Thoracic aorta (tissue), 2 donors: ENCODE results near the gene IFT57. TPM values are rescaled to one million over a fixed set of nuclear protein-coding genes. Genes with fewer than 3 reads are reported as not detected.

Experiments used
- ATAC-seq: fragments of 150-250 bp; one replicate; pipeline ENCODE4 v1.8.0; 2017; ENCODE audit warnings: low read depth; ENCODE audit not compliant: insufficient number of reproducible peaks, low FRiP score
- DNase-seq: peaks from one replicate; pipeline ENCODE4 v3.0.0-alpha.2; 2020; ENCODE audit warnings: low spot score
- H3K27ac ChIP-seq, 2 donors: fragments of 200-600 bp; sonication (generic); 1 replicate in 1 of 2; 2 replicates in 1 of 2; pipeline ENCODE4 v1.5.1; 2016; ENCODE audit warnings: mild to moderate bottlenecking in 2 of 2, moderate library complexity in 2 of 2
- H3K27me3 ChIP-seq: fragments of 200-600 bp; sonication (generic); replicated peaks from 2 replicates; pipeline ENCODE4 v1.6.0; 2016; ENCODE audit warnings: mild to moderate bottlenecking; ENCODE audit not compliant: insufficient read depth
- H3K36me3 ChIP-seq: fragments of 200-600 bp; sonication (generic); one replicate; pipeline ENCODE4 v1.5.1; 2016
- H3K4me1 ChIP-seq, 2 donors: fragments of 200-600 bp; sonication (generic); 1 replicate in 1 of 2; 2 replicates in 1 of 2; pipeline versions ENCODE4 v1.5.1 to v1.6.0; 2016; ENCODE audit warnings: low read depth in 2 of 2, mild to moderate bottlenecking in 1 of 2; ENCODE audit not compliant: control insufficient read depth in 1 of 2
- H3K4me3 ChIP-seq: fragments of 200-600 bp; sonication (generic); 2 replicates; pipeline ENCODE4 v1.5.1; 2016; ENCODE audit warnings: mild to moderate bottlenecking
- H3K9me3 ChIP-seq: fragments of 200-600 bp; sonication (generic); 2 replicates; pipeline ENCODE4 v1.5.1; 2016
- total RNA-seq, 2 donors: library from RNA; depleted of rRNA; stranded (reverse); fragments of >200 nt; gene quantifications; one replicate each; pipeline versions ENCODE4 v1.1.0 to v1.2.3, GENCODE V29; 2016
- TF ChIP-seq, protein P1 (sequence below): fragments of 200-600 bp; sonication (generic); IDR thresholded peaks from one replicate; pipeline ENCODE4 v1.5.1; 2019; ENCODE audit warnings: antibody characterized with exemption

IFT57 gene
- total RNA-seq, 2 donors from 2014 or later = 35.7 to 41.1 TPM

DNA sequence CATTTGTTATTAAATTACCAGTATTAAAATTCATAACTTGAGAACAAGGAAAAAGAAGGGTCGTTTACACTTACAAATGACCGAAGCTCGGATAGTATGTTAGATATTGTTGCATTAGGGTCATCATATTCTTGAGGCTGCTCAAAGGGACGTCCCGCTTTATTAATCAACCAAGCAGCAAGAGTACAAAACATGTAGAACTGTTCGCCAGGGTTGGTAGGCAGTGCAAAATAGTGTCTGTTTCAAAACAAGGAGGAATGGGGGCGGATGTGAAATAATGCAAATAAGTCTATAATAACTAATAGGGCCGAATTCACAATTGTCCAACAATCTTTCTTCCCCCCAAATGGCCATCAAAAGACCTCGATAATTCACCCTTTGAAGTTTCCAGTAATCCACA is 2.9 kb downstream of the IFT57 start:
- Histone ChIP-seq H3K4me1 (peaks cover 11 to 53% of the 10 kb centered on the region in 2 donors), H3K9me3 (no peaks in the 10 kb centered on the region), H3K27ac (no peak overlapping the region), H3K36me3 (no peaks in the 10 kb centered on the region), H3K27me3 (no peaks in the 10 kb centered on the region), H3K4me3 (no peak overlapping the region)
- no peak for DNase-seq
- TF ChIP-seq, protein P1, sequence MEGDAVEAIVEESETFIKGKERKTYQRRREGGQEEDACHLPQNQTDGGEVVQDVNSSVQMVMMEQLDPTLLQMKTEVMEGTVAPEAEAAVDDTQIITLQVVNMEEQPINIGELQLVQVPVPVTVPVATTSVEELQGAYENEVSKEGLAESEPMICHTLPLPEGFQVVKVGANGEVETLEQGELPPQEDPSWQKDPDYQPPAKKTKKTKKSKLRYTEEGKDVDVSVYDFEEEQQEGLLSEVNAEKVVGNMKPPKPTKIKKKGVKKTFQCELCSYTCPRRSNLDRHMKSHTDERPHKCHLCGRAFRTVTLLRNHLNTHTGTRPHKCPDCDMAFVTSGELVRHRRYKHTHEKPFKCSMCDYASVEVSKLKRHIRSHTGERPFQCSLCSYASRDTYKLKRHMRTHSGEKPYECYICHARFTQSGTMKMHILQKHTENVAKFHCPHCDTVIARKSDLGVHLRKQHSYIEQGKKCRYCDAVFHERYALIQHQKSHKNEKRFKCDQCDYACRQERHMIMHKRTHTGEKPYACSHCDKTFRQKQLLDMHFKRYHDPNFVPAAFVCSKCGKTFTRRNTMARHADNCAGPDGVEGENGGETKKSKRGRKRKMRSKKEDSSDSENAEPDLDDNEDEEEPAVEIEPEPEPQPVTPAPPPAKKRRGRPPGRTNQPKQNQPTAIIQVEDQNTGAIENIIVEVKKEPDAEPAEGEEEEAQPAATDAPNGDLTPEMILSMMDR = no peak
- no peak for ATAC-seq

DNA sequence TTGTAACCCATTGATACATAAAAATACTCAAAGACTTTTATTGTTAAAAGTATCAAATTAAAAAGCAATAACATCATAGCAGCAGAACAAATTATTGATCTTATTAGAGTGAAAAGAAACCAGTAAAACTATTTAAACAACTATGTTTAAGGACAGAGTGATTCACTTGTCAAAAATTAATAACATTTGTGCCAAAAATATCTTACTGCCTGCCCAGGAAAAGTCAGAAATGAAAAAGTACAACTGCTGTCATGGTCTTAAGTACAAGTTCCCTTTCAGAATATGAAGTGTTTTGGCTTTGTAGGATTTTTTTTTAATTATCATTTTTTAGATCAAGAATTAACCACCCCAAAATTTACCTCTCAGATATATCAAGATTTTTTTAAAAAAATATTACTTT is 3.4 kb downstream of the IFT57 start:
- Histone ChIP-seq H3K4me1 (peaks cover 7 to 49% of the 10 kb centered on the region in 2 donors), H3K27ac (no peak overlapping the region), H3K36me3 (no peaks in the 10 kb centered on the region), H3K9me3 (no peaks in the 10 kb centered on the region), H3K4me3 (no peak overlapping the region), H3K27me3 (no peaks in the 10 kb centered on the region)
- TF ChIP-seq, protein P1 = no peak
- DNase-seq (no peak), ATAC-seq (no peak)

DNA sequence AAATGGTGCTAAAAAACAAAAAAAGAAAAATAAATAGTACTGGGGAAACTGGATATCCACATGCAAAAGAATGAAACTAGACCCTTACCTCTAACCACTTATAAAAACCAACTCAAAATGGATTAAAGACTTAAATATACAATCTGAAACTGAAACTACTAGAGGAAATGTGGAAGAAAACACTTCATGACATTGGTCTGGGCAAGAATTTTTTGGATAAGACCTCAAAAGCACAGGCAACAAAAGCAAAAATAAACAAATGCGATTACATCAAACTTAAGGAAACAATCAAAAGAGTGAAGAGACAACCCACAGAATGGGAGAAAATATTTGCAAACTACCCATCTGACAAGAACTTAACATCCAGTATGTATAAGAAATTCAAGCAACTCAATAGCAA is 6.4 kb downstream of the IFT57 start:
- TF ChIP-seq, protein P1 = no peak
- Histone ChIP-seq H3K27me3 (no peaks in the 10 kb centered on the region), H3K9me3 (no peaks in the 10 kb centered on the region), H3K27ac (no peak overlapping the region), H3K4me3 (no peak overlapping the region), H3K4me1 (peaks cover 5 to 32% of the 10 kb centered on the region in 2 donors), H3K36me3 (peaks cover 10% of the 10 kb centered on the region)
- no peak for ATAC-seq
- no peak for DNase-seq

DNA sequence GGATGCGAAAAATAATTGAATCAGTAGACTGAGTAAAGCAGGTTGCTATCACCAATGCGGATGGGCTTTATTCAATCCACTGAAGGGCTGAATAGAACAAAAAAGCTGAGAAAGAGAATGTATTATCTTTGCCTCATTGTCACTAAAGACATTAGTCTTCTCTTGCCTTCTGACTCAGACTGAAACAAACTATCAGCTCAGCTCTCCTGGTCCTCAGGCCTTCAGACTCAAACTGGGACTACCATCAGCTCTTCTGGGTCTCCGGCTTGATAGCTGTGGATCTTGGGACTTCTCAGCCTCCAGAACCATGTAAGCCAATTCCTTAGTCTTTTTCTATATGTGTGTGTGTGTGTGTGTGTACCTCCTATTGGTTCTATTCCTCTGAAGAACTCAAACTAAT is 12.6 kb downstream of the IFT57 start:
- ATAC-seq (no peak), DNase-seq (no peak)
- Histone ChIP-seq H3K4me3 (no peak overlapping the region), H3K9me3 (no peaks in the 10 kb centered on the region), H3K4me1 (no peaks in the 10 kb centered on the region), H3K27me3 (no peaks in the 10 kb centered on the region), H3K36me3 (peaks cover 10% of the 10 kb centered on the region), H3K27ac (no peak overlapping the region)
- TF ChIP-seq, protein P1 = no peak

DNA sequence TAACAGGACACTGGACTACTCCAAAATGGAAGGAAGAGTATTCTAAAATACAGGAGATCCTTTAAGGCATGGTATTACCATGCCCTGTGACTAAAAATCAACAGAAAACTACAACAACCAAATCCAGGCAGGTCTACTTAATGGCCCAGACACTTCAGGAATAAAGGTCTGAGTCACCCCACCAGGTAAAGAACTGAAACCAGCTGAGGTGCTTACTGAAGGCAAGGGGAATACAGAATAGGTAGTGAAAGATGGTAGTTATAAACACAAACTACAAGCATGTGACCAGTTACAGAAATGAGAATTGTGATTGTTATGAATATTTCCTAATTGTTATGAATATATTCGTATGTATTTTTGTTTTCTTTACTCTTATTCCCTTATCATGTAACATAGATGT is 13.4 kb downstream of the IFT57 start:
- DNase-seq = no peak
- Histone ChIP-seq H3K9me3 (no peaks in the 10 kb centered on the region), H3K27ac (no peak overlapping the region), H3K4me1 (no peaks in the 10 kb centered on the region), H3K27me3 (no peaks in the 10 kb centered on the region), H3K36me3 (peaks cover 10% of the 10 kb centered on the region), H3K4me3 (no peak overlapping the region)
- TF ChIP-seq, protein P1 = no peak
- no peak for ATAC-seq
